K562 (cell line): ENCODE data around the gene DMD. TPM values are rescaled to one million over a fixed set of nuclear protein-coding genes. Genes with fewer than 3 reads are reported as not detected.

Experiments
- ATAC-seq: fragments of 200-7000 bp; cut with Tn5 transposase; 3 replicates; pipeline ENCODE4 v1.9.1; 2020; ENCODE audit warnings: moderate library complexity
- BruUV-seq: library from RNA; stranded (reverse); fragments of 400-500 nt; replicated peaks from 2 replicates; lab custom pipeline; 2021; lab: Mats Ljungman, UMichigan
- CTCF ChIA-PET: fragments of 300-600 bp; formaldehyde crosslinking; extraction: SDS; loops from one replicate; lab custom pipeline; 2021; ENCODE audit warnings: low intra/inter-chr PET ratio; lab: Yijun Ruan, JAX
- POLR2A ChIA-PET: fragments of 300-600, 350-650 bp; sonication (Branson Sonifier 250); formaldehyde crosslinking; extraction: SDS; loops from one replicate; lab custom pipeline; 2021; ENCODE audit warnings: antibody characterized with exemption, inconsistent platforms; lab: Yijun Ruan, JAX
- DNase-seq, 4 experiments: peaks; one replicate each; pipeline versions ENCODE4 v3.0.0 to v3.0.0-alpha.2; 2011 to 2018; ENCODE audit warnings: low spot score in 3 of 4, mixed read lengths in 3 of 4; ENCODE audit errors: extremely low read depth in 1 of 4
- FAIRE-seq: peaks from 2 replicates; lab custom pipeline; 2011; peaks lifted over from hg19 to GRCh38; lab: Jason Lieb, UNC
- H2AFZ ChIP-seq: 2 replicates; pipeline ENCODE4 v1.6.0; 2011; ENCODE audit warnings: low read depth, low read length, control low read depth, inconsistent platforms
- H3K27ac ChIP-seq: fragments of 200-600 bp; 3 replicates; pipeline ENCODE4 v1.8.0; 2011; ENCODE audit warnings: low read depth, mild to moderate bottlenecking, control low read depth, inconsistent platforms, low read length, moderate library complexity, mixed read lengths; ENCODE audit errors: extremely low read depth
- H3K27me3 ChIP-seq, 2 experiments: fragments of 300-600 bp in 1 of 2; 2 replicates in 1 of 2; 3 replicates in 1 of 2; pipeline versions ENCODE4 v1.6.0 to v1.8.0; 2011; ENCODE audit warnings: inconsistent platforms in 2 of 2, low read length in 2 of 2, mild to moderate bottlenecking in 1 of 2, mixed read lengths in 1 of 2, moderate library complexity in 1 of 2; ENCODE audit not compliant: control insufficient read depth in 2 of 2, insufficient read depth in 2 of 2
- H3K36me3 ChIP-seq: fragments of 300-600 bp; 3 replicates; pipeline ENCODE4 v1.8.0; 2011; ENCODE audit warnings: mild to moderate bottlenecking, low read length, inconsistent platforms; ENCODE audit not compliant: control insufficient read depth, insufficient read depth
- H3K4me1 ChIP-seq, 2 experiments: fragments of 200-600 bp in 1 of 2; replicated peaks in 1 of 2; 2 replicates in 1 of 2; 3 replicates in 1 of 2; pipeline versions ENCODE4 v1.5.1 to v1.8.0; 2011; ENCODE audit warnings: inconsistent platforms in 2 of 2, low read length in 2 of 2, mild to moderate bottlenecking in 1 of 2, mixed read lengths in 1 of 2, moderate library complexity in 1 of 2; ENCODE audit not compliant: control insufficient read depth in 2 of 2, insufficient read depth in 2 of 2
- H3K4me2 ChIP-seq: 2 replicates; pipeline ENCODE4 v1.6.1; 2011; ENCODE audit warnings: low read length, control low read depth, inconsistent platforms, mixed read lengths; ENCODE audit not compliant: insufficient read depth
- H3K4me3 ChIP-seq: fragments of 200-600 bp; sonication (generic), shearing (Covaris generic); 2 replicates; pipeline ENCODE4 v1.5.1; 2016; ENCODE audit warnings: control low read depth, inconsistent platforms
- H3K79me2 ChIP-seq: fragments of 200-600 bp; 3 replicates; pipeline ENCODE4 v1.8.0; 2011; ENCODE audit warnings: low read length, inconsistent platforms; ENCODE audit not compliant: control insufficient read depth, insufficient read depth
- H3K9ac ChIP-seq, 2 experiments: 2 replicates each; pipeline versions ENCODE4 v1.6.0 to v1.6.1; 2011; ENCODE audit warnings: low read depth in 2 of 2, low read length in 2 of 2, control low read depth in 1 of 2, inconsistent platforms in 1 of 2, mild to moderate bottlenecking in 1 of 2, mixed read lengths in 1 of 2; ENCODE audit not compliant: insufficient read depth in 1 of 2
- H3K9me1 ChIP-seq: one replicate; pipeline ENCODE4 v1.6.0; 2011; ENCODE audit warnings: inconsistent platforms, mild to moderate bottlenecking, low read length, moderate library complexity; ENCODE audit not compliant: control insufficient read depth, insufficient read depth
- H3K9me3 ChIP-seq: replicated peaks from 2 replicates; pipeline ENCODE4 v1.5.1; 2011; ENCODE audit warnings: low read depth, low read length, inconsistent platforms; ENCODE audit not compliant: control insufficient read depth, insufficient read depth
- H4K20me1 ChIP-seq: replicated peaks from 2 replicates; pipeline ENCODE4 v1.6.1; 2011; ENCODE audit warnings: low read length, inconsistent platforms, mixed read lengths; ENCODE audit not compliant: control insufficient read depth, insufficient read depth
- CHD1 ChIP-seq: fragments of 200-600 bp; sonication (generic); IDR thresholded peaks from one replicate; pipeline ENCODE4 v1.6.1; 2012; ENCODE audit warnings: mild to moderate bottlenecking, moderate library complexity, low read length, inconsistent platforms
- HIVEP1 ChIP-seq: fragments of 250-450 bp; sonication (Bioruptor Pico); IDR thresholded peaks from 2 replicates; pipeline ENCODE4 v1.4.0; 2020; ENCODE audit warnings: mild to moderate bottlenecking
- JUNB ChIP-seq: fragments of 450-650 bp; formaldehyde crosslinking; conservative IDR thresholded peaks from 2 replicates; pipeline ENCODE4 v1.4.0; 2020; ENCODE audit warnings: mild to moderate bottlenecking
- NELFE ChIP-seq: IDR thresholded peaks from 2 replicates; pipeline ENCODE4 v1.6.1; 2011; ENCODE audit warnings: mild to moderate bottlenecking; ENCODE audit not compliant: insufficient read depth, insufficient read length
- POLR2G ChIP-seq: fragments of 200-400 bp; formaldehyde crosslinking; IDR thresholded peaks from 2 replicates; pipeline ENCODE4 v1.6.1; 2017; ENCODE audit warnings: low read depth, mild to moderate bottlenecking, antibody characterized with exemption, low read length, moderate library complexity
- ZNF785 ChIP-seq: fragments of 250-450 bp; sonication (Bioruptor Pico); IDR thresholded peaks from 2 replicates; pipeline ENCODE4 v1.4.0; 2020; ENCODE audit warnings: mild to moderate bottlenecking
- WGBS: fragments of 100-300 bp; shearing (Covaris generic); methylation state at CpG from one replicate; pipeline ENCODE4 v1.1.6; 2016; ENCODE audit warnings: low coverage, mixed read lengths; ENCODE audit not compliant: insufficient coverage; ENCODE audit errors: missing lambda C conversion rate; 5-methylcytosine and 5-hydroxymethylcytosine counted together
- in situ Hi-C: fragments of 300-500 bp; cut with MboI; formaldehyde crosslinking; loops from 4 replicates; pipeline ENCODE4 v1.15.0; 2018; ENCODE audit warnings: inconsistent platforms, mixed read lengths
- intact Hi-C: fragments of 100-400 bp; cut with micrococcal nuclease; formaldehyde crosslinking; loops from 2 replicates; pipeline ENCODE4 v1.14.2; 2022
- polyA plus RNA-seq, 8 experiments: library from polyadenylated mRNA; depleted of rRNA in 4 of 8; stranded (reverse) in 5 of 8; unstranded in 3 of 8; fragments of >200 nt; fragmentation: Nextera tagmentation in 2 of 8; fragmentation: Illumina TruSeq in 1 of 8; extraction: Ambion mirVana in 2 of 8; extraction: Trizol in 1 of 8; gene quantifications; 2 replicates each; pipeline versions ENCODE4 v1.2.1 to v1.2.3, GENCODE V29; 2011 to 2014; ENCODE audit warnings: inconsistent platforms in 1 of 8, missing spikeins in 1 of 8
- total RNA-seq, 7 experiments: library from RNA; depleted of rRNA in 6 of 7; stranded (reverse); fragments of >200 nt in 6 of 7; fragmentation: Illumina TruSeq in 2 of 7; extraction: Trizol in 2 of 7; gene quantifications; 2 replicates each; pipeline versions ENCODE4 v1.2.1 to v1.2.3, GENCODE V29; 2011 to 2021; ENCODE audit warnings: low replicate concordance in 1 of 7
- TF ChIP-seq, protein P1 (sequence below): sonication (generic); formaldehyde crosslinking; IDR thresholded peaks from 2 replicates; pipeline ENCODE4 v1.8.0; 2022; ENCODE audit warnings: missing genetic modification reagents, mild to moderate bottlenecking, borderline replicate concordance
- TF ChIP-seq, protein P2 (sequence below): fragments of 450-650 bp; formaldehyde crosslinking; conservative IDR thresholded peaks from 2 replicates; pipeline ENCODE4 v1.4.0; 2022; ENCODE audit warnings: mild to moderate bottlenecking, missing genetic modification characterization
- TF ChIP-seq, protein P3 (sequence below): fragments of 450-650 bp; IDR thresholded peaks from 2 replicates; pipeline ENCODE4 v1.7.0; 2016; ENCODE audit warnings: borderline replicate concordance

The DMD gene
- total and polyA plus RNA-seq, 9 of the 15 experiments (the other 6 are each of a cell fraction or from before 2014, with no cell fraction given) = 3.8 to 20.4 (median 11.4) TPM

DNA sequence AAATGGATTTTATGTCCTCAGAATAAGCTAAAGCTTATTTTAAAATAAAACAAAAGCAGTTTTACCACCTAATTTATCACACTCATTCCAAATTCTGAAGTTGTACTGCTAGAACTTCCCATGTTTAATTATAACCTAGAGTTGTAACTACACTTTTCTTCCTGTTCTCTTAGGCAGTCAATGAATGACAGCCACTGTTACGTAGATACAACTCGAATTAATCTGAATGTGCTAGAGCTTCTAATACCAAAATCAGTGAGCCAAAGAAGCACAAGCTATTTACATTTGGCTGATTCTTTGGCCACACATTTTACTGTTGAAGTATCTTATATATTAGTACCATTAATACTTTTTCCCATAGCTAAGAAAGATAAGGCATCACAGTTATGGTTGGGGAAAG is 2040.6 kb downstream of the DMD start (continued):
- TF ChIP-seq, protein P1, sequence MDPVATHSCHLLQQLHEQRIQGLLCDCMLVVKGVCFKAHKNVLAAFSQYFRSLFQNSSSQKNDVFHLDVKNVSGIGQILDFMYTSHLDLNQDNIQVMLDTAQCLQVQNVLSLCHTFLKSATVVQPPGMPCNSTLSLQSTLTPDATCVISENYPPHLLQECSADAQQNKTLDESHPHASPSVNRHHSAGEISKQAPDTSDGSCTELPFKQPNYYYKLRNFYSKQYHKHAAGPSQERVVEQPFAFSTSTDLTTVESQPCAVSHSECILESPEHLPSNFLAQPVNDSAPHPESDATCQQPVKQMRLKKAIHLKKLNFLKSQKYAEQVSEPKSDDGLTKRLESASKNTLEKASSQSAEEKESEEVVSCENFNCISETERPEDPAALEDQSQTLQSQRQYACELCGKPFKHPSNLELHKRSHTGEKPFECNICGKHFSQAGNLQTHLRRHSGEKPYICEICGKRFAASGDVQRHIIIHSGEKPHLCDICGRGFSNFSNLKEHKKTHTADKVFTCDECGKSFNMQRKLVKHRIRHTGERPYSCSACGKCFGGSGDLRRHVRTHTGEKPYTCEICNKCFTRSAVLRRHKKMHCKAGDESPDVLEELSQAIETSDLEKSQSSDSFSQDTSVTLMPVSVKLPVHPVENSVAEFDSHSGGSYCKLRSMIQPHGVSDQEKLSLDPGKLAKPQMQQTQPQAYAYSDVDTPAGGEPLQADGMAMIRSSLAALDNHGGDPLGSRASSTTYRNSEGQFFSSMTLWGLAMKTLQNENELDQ (CRISPR knock-in tag) = no peak
- TF ChIP-seq POLR2G = no peak
- TF ChIP-seq, protein P2, sequence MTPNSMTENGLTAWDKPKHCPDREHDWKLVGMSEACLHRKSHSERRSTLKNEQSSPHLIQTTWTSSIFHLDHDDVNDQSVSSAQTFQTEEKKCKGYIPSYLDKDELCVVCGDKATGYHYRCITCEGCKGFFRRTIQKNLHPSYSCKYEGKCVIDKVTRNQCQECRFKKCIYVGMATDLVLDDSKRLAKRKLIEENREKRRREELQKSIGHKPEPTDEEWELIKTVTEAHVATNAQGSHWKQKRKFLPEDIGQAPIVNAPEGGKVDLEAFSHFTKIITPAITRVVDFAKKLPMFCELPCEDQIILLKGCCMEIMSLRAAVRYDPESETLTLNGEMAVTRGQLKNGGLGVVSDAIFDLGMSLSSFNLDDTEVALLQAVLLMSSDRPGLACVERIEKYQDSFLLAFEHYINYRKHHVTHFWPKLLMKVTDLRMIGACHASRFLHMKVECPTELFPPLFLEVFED = no peak
- no peak for TF ChIP-seq JUNB (CRISPR knock-in tag)

DNA sequence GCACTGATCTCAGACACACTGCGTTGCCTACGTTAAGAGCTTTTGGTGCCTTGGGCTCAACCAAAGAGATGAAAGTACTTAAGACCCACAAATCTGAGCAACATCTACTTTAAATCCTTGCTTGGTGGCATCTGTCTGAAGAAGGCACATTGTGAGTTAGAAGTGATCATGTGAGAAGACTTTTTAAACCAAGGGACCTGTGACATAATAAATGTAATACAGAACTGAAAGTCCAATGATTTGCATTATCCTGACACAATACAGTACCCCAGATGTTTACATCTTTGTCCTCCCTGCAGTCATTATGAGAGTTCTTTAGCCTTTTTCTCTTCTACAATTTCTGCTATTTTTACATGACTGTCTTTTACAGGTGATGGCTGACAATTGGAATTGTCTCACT is 2042.8 kb downstream of the DMD start:
- ChIA-PET POLR2A (no interaction called here), CTCF (no interaction called here)
- no TSS peak for BruUV-seq
- Histone ChIP-seq H2AFZ (no peak overlapping the region), H3K27ac (no peak overlapping the region), H3K4me3 (no peak overlapping the region), H3K36me3 (no peaks in the 10 kb centered on the region), H3K4me2 (no peak overlapping the region), H3K9me3 (no peaks in the 10 kb centered on the region), H3K4me1 (no peaks in the 10 kb centered on the region), H4K20me1 (no peaks in the 10 kb centered on the region), H3K9ac (no peak overlapping the region), H3K79me2 (no peaks in the 10 kb centered on the region), H3K27me3 (no peaks in the 10 kb centered on the region), H3K9me1 (no peaks in the 10 kb centered on the region)
- in situ Hi-C loops (no loop called here), intact Hi-C loops (no loop called here)
- ATAC-seq (no peak), DNase-seq (no peak), FAIRE-seq (no peak)
- TF ChIP-seq, protein P3, sequence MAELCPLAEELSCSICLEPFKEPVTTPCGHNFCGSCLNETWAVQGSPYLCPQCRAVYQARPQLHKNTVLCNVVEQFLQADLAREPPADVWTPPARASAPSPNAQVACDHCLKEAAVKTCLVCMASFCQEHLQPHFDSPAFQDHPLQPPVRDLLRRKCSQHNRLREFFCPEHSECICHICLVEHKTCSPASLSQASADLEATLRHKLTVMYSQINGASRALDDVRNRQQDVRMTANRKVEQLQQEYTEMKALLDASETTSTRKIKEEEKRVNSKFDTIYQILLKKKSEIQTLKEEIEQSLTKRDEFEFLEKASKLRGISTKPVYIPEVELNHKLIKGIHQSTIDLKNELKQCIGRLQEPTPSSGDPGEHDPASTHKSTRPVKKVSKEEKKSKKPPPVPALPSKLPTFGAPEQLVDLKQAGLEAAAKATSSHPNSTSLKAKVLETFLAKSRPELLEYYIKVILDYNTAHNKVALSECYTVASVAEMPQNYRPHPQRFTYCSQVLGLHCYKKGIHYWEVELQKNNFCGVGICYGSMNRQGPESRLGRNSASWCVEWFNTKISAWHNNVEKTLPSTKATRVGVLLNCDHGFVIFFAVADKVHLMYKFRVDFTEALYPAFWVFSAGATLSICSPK = no peak
- TF ChIP-seq HIVEP1 = no peak
- TF ChIP-seq ZNF785 = no peak
- TF ChIP-seq NELFE = no peak
- TF ChIP-seq CHD1 = no peak
- WGBS = 21% methylated on average over 2 of the region's 2 CpGs
